Mucosa of rectum (tissue), 2 donors: Measurements from ENCODE around the gene MAP4K3.
"Not testable (repeated sequence)": the region's sequence is repeated elsewhere in the genome, so short reads cannot be mapped to it uniquely, and the experiment has no call there.

Experiments
- H3K27ac ChIP-seq, 2 donors: one replicate each; pipeline ENCODE4 v1.7.0; 2013; ENCODE audit warnings: inconsistent platforms in 2 of 2, low read depth in 2 of 2, low read length in 2 of 2
- H3K27me3 ChIP-seq, 2 donors: one replicate each; pipeline ENCODE4 v1.7.0; 2013; ENCODE audit warnings: low read length in 2 of 2; ENCODE audit not compliant: control insufficient read depth in 2 of 2, insufficient read depth in 2 of 2
- H3K36me3 ChIP-seq, 2 donors: one replicate each; pipeline ENCODE4 v1.7.0; 2013; ENCODE audit warnings: low read length in 2 of 2; ENCODE audit not compliant: control insufficient read depth in 2 of 2, insufficient read depth in 2 of 2
- H3K4me1 ChIP-seq, 2 donors: one replicate each; pipeline ENCODE4 v1.7.0; 2013; ENCODE audit warnings: low read length in 2 of 2, mild to moderate bottlenecking in 1 of 2; ENCODE audit not compliant: control insufficient read depth in 2 of 2, insufficient read depth in 2 of 2
- H3K4me3 ChIP-seq, 2 donors: one replicate each; pipeline ENCODE4 v1.7.0; 2013; ENCODE audit warnings: low read length in 2 of 2
- H3K9ac ChIP-seq, 2 donors: one replicate each; pipeline ENCODE4 v1.7.0; 2013; ENCODE audit warnings: low read length in 2 of 2, low read depth in 1 of 2, mild to moderate bottlenecking in 1 of 2
- H3K9me3 ChIP-seq, 2 donors: one replicate each; pipeline ENCODE4 v1.7.0; 2013; ENCODE audit warnings: low read length in 2 of 2; ENCODE audit not compliant: control insufficient read depth in 2 of 2
- donor health status: healthy.
- donor health status: Normal muscosa, but diverticular disease.

The MAP4K3 gene

DNA sequence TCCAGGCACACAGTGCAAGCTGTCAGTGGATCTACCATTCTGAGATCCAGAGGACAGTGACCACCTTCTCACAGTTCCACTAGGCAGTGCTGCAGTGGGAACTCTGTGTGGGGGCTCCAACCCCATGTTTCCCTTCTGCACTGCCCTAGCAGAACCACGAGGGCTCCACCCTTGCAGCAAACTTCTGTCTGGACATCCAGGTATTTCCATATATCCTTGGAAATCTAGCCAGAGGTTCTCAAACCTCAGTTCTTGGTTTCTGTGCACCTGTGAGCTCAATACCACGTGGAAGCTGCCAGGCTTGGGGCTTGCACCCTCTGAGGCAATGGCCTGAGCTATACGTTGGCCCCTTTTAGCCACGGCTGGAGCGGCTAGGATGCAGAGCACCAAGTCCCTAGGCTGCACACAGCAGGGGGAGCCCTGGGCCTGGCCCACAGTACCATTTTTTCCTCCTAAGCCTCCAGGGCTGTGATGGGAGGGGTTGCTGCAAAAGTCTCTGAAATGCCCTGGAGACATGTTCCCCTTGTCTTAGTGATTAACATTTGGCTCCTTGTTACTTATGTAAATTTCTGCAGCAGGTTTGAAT, 77.5 kb downstream of the MAP4K3 start:
- no peaks in the 10 kb centered on the region for H3K27me3 ChIP-seq
- no peak overlapping the region for H3K9ac ChIP-seq
- peaks cover 3 to 12% of the 10 kb centered on the region in 2 donors for H3K9me3 ChIP-seq
- peaks cover 0 to 5% of the 10 kb centered on the region in 2 donors for H3K36me3 ChIP-seq
- no peaks in the 10 kb centered on the region for H3K4me1 ChIP-seq
- H3K27ac ChIP-seq = no peak overlapping the region
- H3K4me3 ChIP-seq = no peak overlapping the region

DNA sequence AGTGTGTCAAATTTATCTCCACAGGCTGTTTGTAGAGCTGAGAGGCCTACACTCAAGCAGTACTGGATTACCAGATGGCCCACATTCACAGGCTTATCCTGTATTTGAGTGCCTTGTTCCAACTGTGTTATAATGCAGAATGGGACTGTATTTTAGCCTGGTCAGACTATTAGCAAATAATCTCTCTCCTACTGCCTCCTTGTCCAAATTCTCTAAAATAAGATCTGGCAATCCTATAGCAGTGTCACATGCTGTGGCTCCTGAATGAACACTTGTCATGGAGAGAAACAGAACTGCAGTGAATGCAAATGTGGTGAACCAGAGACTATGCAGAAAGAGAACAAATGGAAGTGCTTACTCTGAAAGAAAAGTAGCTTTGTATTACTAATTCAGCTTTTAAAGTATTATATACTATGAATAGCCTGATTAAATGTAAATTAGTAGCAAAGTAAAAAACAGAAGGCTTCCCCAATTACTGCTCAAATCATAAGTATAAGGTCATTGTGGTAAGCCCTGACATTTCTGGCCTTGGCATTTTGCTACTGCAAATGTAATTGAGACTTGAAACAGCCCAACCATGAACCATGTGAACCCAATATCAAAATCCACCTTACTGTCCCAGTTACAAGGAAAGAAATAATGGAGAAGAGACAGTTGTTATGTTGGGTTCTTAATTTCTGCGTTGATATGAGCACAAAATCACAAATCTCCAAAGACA, 80.0 kb downstream of the MAP4K3 start:
- Histone ChIP-seq H3K27me3 (no peaks in the 10 kb centered on the region), H3K36me3 (peaks cover 0 to 5% of the 10 kb centered on the region in 2 donors), H3K4me1 (no peaks in the 10 kb centered on the region), H3K9ac (no peak overlapping the region), H3K4me3 (no peak overlapping the region), H3K27ac (no peak overlapping the region), H3K9me3 (peaks cover 3 to 12% of the 10 kb centered on the region in 2 donors)

DNA sequence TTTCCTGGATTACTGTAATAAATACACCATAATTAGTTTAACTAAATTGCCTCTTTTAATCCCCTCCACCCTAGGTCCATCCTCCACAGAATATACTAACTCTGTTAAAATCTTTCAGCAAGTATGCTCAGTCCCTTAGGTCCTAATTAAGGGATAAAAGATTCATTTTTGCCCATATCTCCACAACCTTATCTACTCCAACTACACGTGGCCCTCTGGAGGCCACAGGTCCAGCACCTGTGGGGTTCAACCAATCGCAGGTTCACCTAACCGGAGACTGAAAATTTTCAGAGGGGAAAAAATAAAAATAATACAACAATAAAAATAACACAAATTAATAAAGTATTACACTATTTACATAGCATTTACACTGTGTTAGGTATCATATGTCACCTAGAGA, 86.4 kb downstream of the MAP4K3 start:
- Histone ChIP-seq H3K4me3 (no peak overlapping the region), H3K27ac (no peak overlapping the region), H3K27me3 (no peaks in the 10 kb centered on the region), H3K4me1 (no peaks in the 10 kb centered on the region), H3K9ac (no peak overlapping the region), H3K9me3 (no peaks in the 10 kb centered on the region), H3K36me3 (no peaks in the 10 kb centered on the region)

DNA sequence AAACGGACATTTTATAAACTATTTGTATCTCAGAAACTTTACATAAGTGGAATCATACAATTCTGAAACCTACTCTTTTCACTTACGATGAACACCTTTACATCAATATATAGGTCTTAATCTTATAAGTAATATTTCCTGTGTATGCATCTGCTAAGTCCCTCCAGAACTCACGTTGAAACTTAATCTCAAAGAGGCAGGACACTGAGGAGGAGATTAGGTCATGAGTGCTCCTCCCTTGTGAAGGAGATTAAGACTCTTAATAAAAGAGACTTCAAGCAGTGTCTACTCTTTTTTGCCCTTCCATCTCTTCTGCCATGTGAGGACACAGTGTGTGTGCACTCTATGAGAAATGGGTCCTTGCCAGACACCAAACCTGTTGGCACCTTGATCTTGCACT, 98.6 kb downstream of the MAP4K3 start:
- H3K27me3 ChIP-seq = no peaks in the 10 kb centered on the region
- no peak overlapping the region for H3K4me3 ChIP-seq
- no peaks in the 10 kb centered on the region for H3K9me3 ChIP-seq
- H3K36me3 ChIP-seq = no peaks in the 10 kb centered on the region
- H3K4me1 ChIP-seq = no peaks in the 10 kb centered on the region
- no peak overlapping the region for H3K27ac ChIP-seq
- H3K9ac ChIP-seq = no peak overlapping the region

DNA sequence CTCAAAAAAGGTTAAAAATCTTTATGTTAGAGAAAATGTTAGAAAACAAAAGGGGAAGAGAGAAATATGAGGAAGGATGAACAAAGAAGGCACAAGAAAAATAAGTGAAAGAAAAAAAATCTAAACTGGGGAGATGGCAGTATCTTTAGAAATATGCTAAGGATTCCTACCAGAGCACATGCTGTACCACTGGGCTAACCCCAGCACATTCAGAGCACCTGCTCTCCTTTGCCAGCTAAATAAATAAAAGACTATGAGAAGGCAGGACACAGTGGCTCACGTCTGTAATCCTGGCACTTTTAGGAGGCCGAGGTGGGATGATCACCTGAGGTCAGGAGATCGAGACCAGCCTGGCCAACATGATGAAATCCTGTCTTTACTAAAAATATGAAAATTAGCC, 101.2 kb downstream of the MAP4K3 start:
- peaks cover 2 to 3% of the 10 kb centered on the region in 2 donors for H3K36me3 ChIP-seq
- no peak overlapping the region for H3K4me3 ChIP-seq
- H3K9me3 ChIP-seq = no peaks in the 10 kb centered on the region
- H3K27me3 ChIP-seq = no peaks in the 10 kb centered on the region
- no peak overlapping the region for H3K9ac ChIP-seq
- no peak overlapping the region for H3K27ac ChIP-seq
- no peaks in the 10 kb centered on the region for H3K4me1 ChIP-seq

DNA sequence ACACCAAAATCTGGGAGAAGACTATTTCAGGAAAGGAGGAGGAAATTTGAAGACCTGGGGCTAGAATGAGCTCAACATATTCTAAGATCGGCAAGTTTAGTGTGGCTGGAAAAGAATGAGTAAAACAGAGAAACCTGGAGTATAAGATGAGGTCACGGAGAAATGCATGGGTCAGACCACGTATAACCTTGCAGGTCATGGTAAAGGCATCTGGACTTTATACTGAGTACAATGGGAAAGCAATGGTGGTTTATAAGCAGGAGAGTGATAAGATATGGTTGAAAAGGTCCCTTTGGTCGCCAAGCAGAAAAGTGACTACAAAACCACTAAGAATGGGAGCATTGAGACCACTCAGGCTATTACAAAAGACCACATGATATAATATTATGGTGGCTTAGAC, 102.1 kb downstream of the MAP4K3 start:
- no peaks in the 10 kb centered on the region for H3K4me1 ChIP-seq
- H3K36me3 ChIP-seq = peaks cover 3 to 6% of the 10 kb centered on the region in 2 donors
- H3K4me3 ChIP-seq = no peak overlapping the region
- no peak overlapping the region for H3K27ac ChIP-seq
- no peaks in the 10 kb centered on the region for H3K9me3 ChIP-seq
- no peak overlapping the region for H3K9ac ChIP-seq
- no peaks in the 10 kb centered on the region for H3K27me3 ChIP-seq

DNA sequence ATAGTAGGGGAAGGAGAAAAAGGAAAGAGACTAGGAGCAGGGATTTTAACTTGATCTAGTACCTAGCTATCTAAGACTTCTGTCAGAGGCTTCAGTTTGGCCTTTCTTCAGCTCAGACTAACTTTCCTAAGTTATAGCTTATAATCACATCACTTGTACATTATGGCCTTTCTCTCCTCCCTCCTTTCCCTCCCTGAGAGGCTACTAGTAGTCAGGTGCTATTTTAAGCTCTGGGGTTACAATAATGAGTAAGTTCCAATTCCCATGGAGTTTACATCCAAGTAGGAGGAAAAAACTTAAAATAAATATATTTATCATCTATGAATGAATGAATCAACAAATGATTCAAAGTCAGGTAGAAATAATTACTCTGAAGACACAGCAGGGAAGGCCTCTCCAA, 102.6 kb downstream of the MAP4K3 start:
- no peaks in the 10 kb centered on the region for H3K27me3 ChIP-seq
- H3K4me3 ChIP-seq = no peak overlapping the region
- H3K27ac ChIP-seq = no peak overlapping the region
- H3K36me3 ChIP-seq = peaks cover 5 to 7% of the 10 kb centered on the region in 2 donors
- no peak overlapping the region for H3K9ac ChIP-seq
- no peaks in the 10 kb centered on the region for H3K4me1 ChIP-seq
- no peaks in the 10 kb centered on the region for H3K9me3 ChIP-seq

DNA sequence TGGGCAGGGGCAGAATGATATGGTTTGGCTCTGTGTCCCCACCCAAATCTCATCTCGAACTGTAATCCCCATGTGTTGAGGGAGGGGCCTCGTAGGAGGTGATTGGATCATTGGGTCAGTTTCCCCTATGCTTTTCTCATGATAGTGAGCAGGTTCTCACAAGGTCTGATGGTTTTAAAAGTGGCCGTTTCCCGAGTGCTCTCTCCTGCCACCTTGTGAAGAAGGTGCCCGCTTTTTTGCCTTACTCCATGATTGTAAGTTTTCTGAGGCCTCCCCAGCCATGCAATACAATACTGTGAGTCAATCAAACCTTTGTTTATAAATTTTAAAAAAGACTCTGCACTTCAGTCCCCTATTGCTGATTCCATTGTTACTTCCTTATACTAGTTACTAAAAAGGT, 110.4 kb downstream of the MAP4K3 start:
- no peak overlapping the region for H3K27ac ChIP-seq
- H3K4me1 ChIP-seq = no peaks in the 10 kb centered on the region
- H3K9ac ChIP-seq = no peak overlapping the region
- no peak overlapping the region for H3K4me3 ChIP-seq
- H3K36me3 ChIP-seq = peaks cover 3 to 13% of the 10 kb centered on the region in 2 donors
- H3K27me3 ChIP-seq = no peaks in the 10 kb centered on the region
- H3K9me3 ChIP-seq = no peaks in the 10 kb centered on the region

DNA sequence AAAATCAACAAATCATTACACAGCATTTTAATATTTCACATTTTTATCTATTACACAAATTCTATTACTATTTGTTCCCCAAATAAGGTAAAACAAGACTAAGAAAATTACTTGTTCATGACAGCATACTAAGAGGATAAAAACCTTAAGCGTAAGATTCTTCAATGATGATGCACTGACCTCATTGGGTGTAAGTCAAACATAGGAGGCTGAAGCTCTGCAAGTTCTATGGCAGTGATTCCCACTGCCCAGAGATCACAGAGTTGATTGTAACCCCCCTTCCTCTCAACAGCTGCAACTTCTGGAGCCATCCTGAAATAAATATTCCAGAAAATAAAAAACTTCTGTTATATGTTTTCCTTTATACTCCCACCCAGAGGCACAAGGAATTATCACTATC, 111.1 kb downstream of the MAP4K3 start:
- H3K36me3 ChIP-seq = peaks cover 3 to 13% of the 10 kb centered on the region in 2 donors
- H3K4me1 ChIP-seq = no peaks in the 10 kb centered on the region
- no peaks in the 10 kb centered on the region for H3K27me3 ChIP-seq
- no peaks in the 10 kb centered on the region for H3K9me3 ChIP-seq
- no peak overlapping the region for H3K9ac ChIP-seq
- H3K27ac ChIP-seq = no peak overlapping the region
- no peak overlapping the region for H3K4me3 ChIP-seq

DNA sequence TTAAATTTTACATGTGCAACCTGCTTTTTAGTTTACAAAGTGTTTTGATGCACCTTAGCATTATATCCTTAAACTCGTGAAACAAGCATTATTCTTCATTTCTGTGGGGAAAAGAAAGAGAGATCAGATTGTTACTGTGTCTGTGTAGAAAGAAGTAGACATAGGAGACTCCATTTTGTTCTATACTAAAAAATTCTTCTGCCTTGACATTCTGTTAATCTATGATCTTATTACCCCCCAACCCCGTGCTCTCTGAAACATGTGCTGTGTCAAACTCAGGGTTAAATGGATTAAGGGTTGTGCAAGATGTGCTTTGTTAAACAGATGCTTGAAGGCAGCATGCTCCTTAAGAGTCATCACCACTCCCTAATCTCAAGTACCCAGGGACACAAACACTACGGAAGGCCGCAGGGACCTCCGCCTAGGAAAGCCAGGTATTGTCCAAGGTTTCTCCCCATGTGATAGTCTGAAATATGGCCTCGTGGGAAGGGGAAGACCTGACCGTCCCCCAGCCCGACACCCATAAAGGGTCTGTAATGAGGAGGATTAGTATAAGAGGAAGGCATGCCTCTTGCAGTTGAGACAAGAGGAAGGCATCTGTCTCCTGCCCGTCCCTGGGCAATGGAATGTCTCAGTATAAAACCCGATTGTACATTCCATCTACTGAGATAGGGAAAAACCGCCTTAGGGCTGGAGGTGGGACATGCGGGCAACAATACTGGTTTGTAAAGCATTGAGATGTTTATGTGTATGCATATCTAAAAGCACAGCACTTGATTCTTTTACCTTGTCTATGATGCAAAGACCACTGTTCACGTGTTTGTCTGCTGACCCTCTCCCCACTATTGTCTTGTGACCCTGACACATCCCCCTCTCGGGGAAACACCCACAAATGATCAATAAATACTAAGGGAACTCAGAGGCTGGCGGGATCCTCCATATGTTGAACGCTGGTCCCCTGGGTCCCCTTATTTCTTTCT, 115.7 kb downstream of the MAP4K3 start:
- not testable (repeated sequence) for H3K9me3 ChIP-seq, H3K27ac ChIP-seq, H3K9ac ChIP-seq, H3K27me3 ChIP-seq, H3K36me3 ChIP-seq, H3K4me3 ChIP-seq, H3K4me1 ChIP-seq
